Measurements from ENCODE around the gene TBC1D5.

TBC1D5 gene

DNA sequence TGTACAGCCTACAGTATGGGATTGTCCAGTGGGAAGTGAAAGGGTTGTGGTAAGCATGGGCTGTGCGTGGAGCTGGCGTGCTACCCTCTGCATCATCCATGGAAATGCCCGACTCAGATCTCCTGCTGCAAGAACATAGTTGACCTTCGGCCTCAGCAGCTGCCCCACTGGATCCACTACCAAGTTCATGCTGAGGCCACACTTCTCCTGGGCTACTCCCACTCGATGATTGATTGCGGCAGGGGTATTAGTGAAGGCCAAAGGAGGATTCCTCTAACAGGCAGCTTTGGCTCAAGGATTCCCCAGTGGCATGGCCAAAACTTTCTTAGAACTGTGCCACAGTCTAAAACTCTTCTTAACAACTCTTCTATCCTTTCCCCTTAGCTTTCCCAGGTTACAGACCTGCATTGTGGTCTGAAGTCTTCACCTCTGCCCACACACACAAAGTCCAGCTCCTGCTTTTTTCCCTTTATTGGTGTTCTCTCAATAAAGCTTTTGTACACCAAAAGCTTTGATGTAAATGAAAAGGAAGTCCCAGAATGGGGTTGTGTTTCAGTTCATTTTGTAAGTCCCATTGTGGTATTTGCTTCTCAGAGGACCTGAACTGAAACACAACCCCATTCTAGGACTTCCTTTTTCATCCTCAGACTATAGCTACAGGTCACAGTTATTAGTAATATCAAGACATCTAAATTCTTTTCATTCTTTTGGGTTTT, 4.9 kb upstream of the TBC1D5 start:
- TF ChIP-seq, protein P1, sequence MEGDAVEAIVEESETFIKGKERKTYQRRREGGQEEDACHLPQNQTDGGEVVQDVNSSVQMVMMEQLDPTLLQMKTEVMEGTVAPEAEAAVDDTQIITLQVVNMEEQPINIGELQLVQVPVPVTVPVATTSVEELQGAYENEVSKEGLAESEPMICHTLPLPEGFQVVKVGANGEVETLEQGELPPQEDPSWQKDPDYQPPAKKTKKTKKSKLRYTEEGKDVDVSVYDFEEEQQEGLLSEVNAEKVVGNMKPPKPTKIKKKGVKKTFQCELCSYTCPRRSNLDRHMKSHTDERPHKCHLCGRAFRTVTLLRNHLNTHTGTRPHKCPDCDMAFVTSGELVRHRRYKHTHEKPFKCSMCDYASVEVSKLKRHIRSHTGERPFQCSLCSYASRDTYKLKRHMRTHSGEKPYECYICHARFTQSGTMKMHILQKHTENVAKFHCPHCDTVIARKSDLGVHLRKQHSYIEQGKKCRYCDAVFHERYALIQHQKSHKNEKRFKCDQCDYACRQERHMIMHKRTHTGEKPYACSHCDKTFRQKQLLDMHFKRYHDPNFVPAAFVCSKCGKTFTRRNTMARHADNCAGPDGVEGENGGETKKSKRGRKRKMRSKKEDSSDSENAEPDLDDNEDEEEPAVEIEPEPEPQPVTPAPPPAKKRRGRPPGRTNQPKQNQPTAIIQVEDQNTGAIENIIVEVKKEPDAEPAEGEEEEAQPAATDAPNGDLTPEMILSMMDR (conservative IDR thresholded peaks at IDR 0.05; ENCODE audit: low read length): no peak
- no peak overlapping the region for H3K4me3 ChIP-seq (ENCODE audit: low read length)
- DNase-seq (ENCODE audit: low read depth): no peak

DNA sequence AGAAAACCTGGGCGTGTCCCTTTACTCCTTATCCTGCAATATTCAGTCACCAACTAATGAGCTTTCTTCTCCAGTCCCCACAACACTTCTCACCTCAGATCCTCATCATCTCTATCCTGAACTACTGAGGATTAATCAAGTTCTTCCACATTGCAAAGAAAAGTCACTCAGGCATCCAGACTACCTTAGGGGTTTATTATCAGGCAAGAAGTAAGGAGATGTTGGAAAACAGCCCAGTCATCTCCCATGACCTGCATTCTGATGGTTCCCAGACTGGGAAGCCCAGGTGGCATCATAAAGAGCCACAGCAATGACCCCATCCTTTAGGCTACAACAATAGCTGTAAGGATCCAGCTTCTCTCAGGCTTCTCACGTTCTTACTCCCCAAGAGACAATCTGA, 3.5 kb upstream of the TBC1D5 start:
- TF ChIP-seq, protein P1 (conservative IDR thresholded peaks at IDR 0.05; ENCODE audit: low read length): no peak
- DNase-seq (ENCODE audit: low read depth): no peak
- H3K4me3 ChIP-seq (ENCODE audit: low read length): no peak overlapping the region

DNA sequence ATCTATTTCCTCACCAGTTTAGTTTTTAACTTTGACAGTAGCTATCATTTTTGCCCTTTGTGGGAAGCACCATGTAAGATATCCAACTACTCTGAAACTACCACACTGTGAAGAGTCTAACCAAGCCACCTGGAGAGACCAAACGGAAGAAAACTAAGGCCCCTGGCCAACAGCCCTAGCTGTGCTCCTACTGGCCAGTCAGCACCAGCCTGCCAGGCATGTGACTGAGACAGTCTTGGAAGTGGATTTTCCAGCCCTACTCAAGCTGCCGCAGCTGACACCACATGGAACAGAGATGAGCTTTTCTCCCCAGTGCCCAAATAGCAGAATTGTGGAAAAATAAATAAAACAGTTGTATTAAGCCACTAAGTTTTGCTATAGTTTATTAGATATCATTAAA, 2.9 kb upstream of the TBC1D5 start:
- no peak for DNase-seq (ENCODE audit: low read depth)
- no peak overlapping the region for H3K4me3 ChIP-seq (ENCODE audit: low read length)

DNA sequence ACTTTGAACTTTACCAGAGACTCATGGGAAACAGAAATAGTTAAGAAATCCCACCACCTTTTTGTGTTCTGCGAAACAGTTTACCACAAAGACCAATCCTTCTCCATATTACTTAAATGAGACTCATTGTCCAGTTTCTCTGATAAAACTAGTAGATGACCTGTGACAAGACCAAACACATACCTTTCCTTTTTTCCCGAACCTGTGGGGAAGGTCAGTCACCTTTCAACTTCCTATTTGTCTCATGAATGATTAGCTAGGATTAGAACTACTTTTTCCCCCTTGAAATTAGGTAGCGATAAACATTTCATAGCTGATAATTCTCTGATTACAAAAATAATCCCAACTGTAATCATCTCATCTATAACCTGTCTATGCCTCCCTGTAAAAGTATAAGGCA, 2.3 kb upstream of the TBC1D5 start:
- no peak overlapping the region for H3K4me3 ChIP-seq (ENCODE audit: low read length)
- TF ChIP-seq, protein P1 (conservative IDR thresholded peaks at IDR 0.05; ENCODE audit: low read length): no peak

More for the DNA sequence above, 2.9 kb upstream of the TBC1D5 start:
- TF ChIP-seq, protein P1 (conservative IDR thresholded peaks at IDR 0.05; ENCODE audit: low read length): no peak

DNA sequence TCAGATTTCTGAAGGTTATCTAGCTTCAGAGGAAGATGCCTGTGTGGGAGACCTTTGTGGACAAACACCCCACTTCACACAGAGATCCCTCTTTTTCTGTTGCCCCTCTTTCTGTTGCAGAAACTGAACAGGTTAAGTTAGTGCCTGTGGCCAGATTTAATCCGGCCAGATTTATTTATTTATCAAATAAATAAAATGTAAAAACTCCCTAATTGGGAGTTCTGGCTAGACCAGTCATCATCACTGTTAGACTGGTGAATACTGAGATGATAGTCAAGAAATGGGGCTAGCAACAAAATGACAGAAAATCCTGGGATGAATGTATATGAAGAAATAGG, 1.2 kb upstream of the TBC1D5 start:
- no peak overlapping the region for H3K4me3 ChIP-seq (ENCODE audit: low read length)
- no peak for DNase-seq (ENCODE audit: low read depth)
- TF ChIP-seq, protein P1 (conservative IDR thresholded peaks at IDR 0.05; ENCODE audit: low read length): no peak

More for the DNA sequence above, 2.3 kb upstream of the TBC1D5 start:
- DNase-seq (ENCODE audit: low read depth): no peak

DNA sequence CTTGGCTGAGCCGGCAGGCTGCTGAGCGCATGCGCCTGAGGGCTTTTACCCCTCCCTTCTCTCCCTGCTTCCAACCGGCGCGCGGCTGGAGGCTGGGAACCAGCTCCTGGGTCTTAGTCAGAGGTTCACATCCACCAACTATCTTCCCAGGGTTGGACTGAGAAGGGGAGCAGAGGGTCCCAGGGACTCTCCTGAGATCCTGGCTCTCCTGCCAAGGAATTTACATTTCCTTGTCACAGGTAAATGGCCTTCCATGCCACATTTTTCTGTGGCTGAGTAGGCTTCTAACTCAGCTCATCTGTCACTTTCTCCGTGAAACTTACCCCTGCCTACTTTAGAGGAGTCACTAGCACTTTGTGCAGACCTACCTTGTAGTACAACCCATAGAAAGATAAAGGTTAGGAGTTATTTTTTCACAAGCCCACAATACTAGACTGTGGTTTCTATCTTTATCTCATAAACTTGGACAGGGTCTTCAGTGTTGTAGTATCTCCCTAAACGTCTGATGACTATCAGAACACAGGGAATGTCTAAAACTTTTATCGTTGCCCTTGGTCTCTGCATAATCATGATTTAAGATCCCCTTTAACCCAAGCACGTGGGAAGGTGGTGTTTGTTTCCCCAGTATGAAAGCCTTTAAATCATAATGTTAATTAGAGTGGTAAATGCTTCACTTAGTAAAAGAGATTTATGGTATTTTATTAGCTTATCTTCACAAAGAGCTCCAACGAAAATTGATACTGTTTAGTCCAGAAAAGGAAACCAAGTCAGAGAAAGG, 638 bp upstream of the TBC1D5 start:
- peak overlapping the region; percentile 64 for H3K4me3 ChIP-seq (ENCODE audit: low read length)
- TF ChIP-seq, protein P1 (conservative IDR thresholded peaks at IDR 0.05; ENCODE audit: low read length): no peak
- DNase-seq (ENCODE audit: low read depth): no peak

DNA sequence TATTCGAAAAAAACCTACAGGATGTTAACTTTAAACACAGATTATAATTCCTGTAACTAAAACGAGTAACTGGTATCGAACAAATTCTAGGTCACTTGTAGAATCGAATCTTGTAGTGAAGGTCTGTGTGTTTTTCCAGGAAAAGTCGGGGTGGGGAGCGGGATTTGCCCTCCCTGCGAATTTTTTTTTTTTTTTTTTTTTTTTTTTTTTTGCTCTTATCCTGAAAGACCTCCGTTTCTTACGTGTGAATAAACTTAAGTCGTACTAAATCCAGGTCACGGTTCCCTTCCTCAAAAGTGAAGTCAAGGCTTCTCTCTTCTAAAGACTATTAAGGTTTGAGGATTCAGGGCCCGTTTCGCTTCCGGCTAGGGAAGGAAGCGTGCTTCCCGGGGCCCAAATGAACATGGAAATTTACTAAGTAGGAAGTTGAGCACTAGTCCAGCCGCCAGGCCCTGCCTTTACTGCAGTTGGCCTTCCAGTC, 770 bp downstream of the TBC1D5 start:
- no peak for DNase-seq (ENCODE audit: low read depth)
- TF ChIP-seq, protein P1 (conservative IDR thresholded peaks at IDR 0.05; ENCODE audit: low read length): no peak
- H3K4me3 ChIP-seq (ENCODE audit: low read length): peak overlapping the region; percentile 74

All from AG10803 (cell line).